HG02973 (cell line): ENCODE measurements around the gene RAP1A.
"Not testable (repeated sequence)": the region's sequence is repeated elsewhere in the genome, so short reads cannot be mapped to it uniquely, and the experiment has no call there.

Experiments
- ATAC-seq: cut with Tn5 transposase; IDR thresholded peaks from one replicate; pipeline ENCODE4 v1.9.1; 2021; ENCODE audit warnings: moderate library complexity; ENCODE audit not compliant: unreplicated experiment

RAP1A gene

DNA sequence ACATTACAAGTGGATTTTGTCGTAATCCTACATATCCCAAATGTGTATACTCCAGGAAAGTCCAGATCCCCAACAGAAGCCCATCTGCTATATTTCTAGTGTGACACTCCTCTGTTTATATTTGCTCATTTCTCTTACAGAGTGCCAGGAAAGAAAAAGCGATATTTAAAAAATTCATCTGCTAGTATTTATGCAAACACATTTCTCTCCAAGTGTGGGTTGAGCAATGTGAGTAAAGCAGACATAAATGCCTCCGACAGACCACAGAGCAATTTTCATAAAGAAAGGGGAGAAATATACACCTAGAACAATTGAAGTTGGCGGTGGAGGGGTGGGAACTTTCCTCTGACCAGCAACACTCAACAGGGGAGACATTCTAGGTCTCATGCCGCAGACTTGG lies 22.2 kb upstream of the RAP1A start:
- ATAC-seq, result no peak

DNA sequence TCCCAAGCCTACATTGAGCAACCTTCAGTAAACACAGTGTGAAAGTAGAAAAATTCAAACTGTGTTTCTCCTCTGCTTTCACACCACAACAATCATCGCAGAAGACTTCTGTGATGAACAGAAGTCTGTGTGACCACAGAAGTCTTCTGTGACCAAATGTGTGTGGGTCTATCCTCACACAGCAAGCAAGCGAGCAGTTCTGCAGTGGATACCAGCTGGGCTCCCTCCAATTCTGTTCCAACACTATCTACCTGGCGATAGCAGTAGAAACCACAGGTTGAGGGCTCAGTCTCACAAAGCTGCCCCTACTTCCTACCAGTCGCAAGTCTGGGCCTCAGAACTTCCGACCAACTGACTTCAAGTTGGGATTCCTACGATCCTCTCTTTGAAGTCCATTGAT lies 21.0 kb upstream of the RAP1A start:
- peak; percentile 29 for ATAC-seq

DNA sequence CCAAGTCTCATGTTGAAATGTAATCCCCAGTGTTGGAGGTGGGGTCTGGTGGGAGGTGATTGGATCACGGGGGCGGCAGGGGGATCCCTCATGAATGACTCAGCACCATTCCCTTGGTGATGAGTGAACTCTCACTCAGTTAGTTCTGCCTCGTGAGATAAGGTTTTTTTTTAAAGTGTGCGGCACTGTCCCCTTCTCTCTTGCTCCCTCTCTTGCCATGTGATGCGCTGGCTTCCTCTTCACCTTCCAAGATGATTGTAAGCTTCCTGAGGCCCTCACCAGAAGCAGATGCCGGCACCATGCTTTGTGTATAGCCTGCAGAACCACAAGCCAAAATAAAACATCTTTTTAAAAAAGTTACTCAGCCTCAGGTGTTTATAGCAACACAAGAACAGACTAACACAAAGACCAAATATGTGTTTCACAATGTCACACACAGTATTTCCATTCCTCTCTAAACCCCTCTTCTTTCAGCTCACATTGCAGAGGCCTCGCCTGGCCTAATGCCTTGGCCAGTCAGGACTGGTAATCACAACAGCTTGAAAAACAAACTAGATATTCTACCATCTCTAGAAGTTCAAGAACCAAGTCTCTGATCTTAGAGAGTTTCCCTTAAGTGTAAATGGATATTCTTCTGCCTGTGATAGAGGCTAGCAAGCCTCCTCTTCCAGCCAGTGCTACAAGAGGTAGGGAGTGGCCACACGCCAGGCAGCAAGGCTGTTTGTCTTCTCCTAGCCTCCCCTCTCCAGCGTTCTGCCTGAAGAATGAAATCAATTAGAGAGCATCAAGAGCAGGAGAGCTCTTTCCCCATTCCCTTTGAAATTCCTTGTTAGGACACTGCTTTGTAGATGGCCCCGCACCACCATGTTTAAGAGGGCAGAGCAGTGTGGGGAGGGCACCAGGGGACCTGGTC lies 19.6 kb upstream of the RAP1A start:
- ATAC-seq, result no peak

DNA sequence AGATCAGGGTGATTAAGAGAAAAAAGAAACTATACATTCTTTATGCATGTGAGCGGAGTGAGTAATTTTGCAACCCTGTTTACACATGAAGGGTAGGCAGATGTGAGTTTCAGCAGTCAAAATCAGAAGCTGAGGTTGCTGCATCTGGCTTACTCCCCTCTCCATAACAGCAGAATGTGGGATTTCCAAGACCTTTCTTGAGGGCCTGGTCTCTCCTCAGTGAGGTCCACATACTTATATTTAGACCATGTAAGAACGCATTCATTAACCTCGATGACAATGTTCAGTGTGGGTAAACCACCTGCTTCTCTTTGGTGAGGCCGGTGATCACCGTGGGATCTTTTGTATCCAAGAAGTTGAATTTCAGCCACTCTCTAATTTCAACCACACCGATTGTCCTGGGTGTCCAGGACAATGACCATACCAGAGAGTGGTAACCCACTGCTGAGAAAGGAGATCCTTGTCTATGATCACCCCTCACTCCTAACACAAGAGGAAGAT lies 18.7 kb upstream of the RAP1A start:
- ATAC-seq, result peak; percentile 52

DNA sequence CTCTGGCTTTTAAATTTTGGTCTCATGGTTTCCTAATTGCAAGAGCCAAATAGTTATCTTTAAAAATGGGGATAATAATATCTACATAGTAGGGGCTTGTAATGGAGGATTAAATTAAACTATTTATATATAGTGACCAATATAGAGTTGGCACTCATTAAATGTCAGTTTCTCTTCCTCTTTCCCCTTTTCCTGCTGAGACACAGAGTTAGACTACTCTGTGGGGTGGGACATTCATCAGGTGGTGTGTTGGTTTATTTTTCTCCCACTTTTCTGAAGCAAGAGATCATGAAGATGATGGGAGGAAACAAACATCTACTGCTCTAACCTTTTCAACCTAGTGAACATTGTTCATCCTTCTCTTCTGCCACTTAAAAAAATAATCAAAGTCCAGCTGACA lies 17.3 kb upstream of the RAP1A start:
- no peak for ATAC-seq

DNA sequence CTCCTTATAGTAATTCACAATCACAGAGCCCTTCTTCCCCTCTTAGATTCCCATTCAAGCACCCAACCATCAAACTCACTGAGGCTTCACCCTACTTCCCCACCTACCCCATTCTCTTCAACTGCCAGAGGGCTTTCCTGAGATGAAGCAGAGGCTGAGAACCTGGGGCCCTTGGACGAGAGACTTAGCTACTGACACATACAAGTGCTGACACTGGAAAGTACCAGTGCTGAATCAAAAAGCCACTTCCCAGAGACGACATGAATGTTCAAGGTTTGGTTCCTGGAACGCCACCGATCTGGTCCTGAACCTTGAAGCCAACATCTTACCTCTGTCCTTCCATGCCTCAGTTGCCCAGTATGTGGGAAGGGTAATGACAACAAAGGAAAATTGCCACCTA lies 16.6 kb upstream of the RAP1A start:
- no peak for ATAC-seq

DNA sequence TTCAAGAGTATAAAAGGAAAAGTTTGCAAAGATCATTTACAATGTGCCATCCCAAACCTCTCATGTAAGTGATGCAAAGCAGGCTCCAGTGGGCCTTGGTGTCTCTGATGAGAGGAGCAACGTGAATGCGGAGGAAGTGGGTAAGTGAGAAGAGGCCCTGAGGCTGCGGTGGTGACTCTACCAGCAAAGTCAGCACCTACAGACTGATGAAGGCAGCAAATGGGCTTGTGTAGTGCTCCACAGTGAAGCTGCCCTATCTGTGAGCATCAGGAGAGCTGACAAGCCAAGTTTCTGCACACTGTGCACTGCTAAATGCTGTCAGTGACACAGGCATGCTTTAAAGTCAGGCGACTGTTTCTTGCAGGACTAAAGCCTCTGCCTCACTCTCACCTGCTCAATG lies 15.6 kb upstream of the RAP1A start:
- no peak for ATAC-seq

DNA sequence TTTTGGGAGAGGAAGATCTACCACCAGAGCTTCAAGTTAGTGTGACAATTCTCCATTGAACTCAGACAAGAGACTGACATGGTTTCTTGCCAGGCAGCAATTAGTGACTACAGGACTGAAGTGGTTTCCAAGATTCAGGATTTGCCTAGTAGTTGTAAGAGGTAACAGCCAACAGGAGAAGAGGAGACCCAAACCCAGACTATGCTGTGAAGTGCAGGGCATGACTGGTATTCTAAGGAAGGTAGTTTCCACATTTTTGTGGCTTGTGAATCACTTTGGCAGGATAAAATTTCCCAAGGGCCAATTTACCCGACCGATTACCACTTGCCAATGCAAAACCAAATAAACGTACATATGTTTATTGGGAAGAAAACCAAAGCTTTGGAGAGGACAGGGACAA lies 14.7 kb upstream of the RAP1A start:
- no peak for ATAC-seq

DNA sequence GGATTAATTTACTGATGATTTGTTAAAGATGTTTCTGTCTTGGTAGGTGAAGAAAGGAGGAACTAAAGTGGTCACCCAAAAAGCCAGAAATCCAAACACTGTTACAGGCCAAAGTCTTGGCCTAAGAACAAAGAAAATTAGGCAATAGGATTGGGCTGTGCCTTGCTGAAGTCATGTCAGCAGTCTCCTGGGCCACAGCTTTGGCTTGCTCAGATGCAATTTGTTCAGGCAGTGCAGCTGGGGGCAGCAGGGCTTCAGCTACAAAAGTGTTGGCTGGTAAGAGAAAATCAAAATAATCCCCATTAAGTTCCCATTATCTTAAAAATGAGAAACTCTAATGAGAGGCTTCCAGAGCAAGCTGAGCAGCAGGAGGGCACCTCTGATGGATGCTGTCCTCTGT lies 14.0 kb upstream of the RAP1A start:
- ATAC-seq, result no peak

DNA sequence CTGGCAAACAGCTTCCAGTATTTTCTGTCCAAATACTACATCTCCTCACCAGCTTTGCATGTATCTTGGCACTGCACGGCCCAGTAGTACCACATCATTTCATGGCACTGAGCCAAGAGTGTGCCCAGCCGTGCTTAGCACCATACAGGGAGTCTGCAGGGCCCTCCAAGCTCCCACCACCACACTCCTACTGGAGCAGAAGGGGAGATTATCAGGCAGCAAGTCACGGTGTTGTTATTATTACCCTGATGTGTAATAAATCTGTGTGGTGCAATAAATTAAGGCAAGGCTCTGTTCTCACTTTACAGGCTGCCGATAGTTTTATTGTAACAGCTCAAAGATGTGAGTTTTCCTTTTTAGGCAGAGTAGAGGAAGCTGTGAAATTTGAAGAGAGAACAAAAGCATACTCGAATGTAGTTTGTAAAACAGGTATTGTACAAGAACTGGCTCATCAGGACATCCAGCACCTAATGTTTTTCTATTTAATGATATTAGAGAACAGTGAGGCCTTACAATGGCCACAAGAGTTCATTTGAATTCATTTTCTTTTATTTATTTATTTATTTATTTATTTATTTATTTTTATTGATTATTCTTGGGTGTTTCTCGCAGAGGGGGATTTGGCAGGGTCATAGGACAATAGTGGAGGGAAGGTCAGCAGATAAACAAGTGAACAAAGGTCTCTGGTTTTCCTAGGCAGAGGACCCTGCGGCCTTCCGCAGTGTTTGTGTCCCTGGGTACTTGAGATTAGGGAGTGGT lies 13.0 kb upstream of the RAP1A start:
- not testable (repeated sequence) for ATAC-seq

DNA sequence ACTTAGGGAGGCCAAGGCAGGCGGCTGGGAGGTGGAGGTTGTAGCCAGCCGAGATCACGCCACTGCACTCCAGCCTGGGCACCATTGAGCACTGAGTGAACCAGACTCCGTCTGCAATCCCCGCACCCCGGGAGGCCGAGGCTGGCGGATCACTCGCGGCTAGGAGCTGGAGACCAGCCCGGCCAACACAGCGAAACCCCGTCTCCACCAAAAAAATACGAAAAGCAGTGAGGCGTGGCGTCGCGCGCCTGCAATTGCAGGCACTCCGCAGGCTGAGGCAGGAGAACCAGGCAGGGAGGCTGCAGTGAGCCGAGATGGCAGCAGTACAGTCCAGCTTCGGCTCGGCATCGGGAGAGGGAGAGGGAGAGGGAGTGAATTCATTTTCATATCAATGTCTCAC lies 11.1 kb upstream of the RAP1A start:
- ATAC-seq, result not testable (repeated sequence)

DNA sequence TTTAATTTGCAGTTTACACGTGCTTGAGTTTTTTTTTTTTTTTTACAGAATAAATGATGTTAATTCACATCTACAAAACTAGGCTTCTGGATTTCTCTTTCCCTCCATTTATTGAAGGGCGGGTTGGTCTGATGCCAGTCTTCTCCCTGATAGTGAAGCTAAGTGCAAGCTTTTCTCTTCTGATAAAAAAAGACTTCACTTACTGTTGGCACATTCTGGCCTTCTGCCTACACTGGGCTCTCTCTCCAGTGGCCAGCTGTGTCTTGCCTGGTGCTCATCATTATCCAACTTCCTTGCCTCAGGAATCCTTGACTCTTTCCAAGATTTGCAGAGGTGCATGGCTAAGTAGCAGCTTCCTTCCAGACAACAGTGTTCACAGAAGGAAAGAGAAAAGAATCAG lies 7.6 kb upstream of the RAP1A start:
- no peak for ATAC-seq

DNA sequence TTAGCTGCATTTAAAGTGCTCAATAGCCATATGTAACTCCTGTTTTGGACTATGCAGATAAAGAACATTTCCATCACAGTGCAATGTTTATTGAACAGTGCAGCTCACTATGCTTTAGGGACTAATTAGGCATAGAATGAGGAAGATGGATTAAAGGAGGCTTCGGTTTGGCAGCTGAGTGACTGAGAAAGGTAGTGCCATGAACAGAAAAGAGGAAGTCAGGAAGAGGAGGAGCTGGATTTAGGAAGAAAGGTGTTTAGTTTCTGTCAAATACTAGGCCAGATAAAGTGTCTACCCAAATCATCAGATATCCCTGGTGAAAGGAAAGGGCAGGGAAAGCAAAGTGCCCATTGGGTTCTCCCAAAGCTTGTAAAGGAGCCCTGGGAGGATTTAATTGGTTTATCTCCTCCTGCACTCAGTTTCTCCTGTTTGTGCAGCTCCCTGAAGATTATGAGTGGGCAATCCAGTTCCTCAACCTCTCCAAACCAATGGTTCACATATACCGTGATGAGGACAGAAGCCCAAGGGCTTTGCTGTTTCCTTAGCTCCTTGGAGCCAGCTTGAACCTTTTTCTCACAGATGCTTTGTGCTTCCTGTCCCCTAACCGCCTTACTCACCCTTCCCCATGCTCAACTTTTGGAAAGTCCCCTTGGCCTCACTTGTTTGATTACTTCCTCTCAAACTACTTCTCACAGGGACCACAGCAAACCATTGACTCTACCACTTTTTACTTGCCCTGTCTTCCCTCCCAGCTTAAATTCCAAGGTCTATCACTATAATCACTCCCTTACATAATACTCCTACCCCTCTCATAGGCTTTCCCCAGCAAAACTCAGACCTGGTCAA lies 3.5 kb upstream of the RAP1A start:
- ATAC-seq, result peak; percentile 50

DNA sequence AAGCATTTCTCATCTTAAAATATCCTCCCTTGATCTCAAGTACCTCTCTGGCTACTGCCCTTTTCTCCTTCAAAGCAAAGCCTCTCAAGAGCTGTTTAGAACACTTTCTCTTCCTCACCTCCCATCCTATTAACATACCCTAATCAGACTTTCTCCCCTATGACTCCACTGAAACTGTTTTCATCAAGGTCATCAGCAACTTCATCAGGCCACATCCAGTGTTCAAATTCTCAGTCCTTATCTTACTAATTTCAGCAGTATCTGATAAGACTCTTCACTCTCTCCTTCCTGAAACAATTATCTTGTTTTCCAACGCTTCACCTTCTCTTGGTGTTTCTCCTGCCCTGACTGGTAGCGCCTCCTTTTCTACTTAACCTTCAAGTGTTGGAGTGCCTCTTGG lies 1.5 kb upstream of the RAP1A start:
- no peak for ATAC-seq

DNA sequence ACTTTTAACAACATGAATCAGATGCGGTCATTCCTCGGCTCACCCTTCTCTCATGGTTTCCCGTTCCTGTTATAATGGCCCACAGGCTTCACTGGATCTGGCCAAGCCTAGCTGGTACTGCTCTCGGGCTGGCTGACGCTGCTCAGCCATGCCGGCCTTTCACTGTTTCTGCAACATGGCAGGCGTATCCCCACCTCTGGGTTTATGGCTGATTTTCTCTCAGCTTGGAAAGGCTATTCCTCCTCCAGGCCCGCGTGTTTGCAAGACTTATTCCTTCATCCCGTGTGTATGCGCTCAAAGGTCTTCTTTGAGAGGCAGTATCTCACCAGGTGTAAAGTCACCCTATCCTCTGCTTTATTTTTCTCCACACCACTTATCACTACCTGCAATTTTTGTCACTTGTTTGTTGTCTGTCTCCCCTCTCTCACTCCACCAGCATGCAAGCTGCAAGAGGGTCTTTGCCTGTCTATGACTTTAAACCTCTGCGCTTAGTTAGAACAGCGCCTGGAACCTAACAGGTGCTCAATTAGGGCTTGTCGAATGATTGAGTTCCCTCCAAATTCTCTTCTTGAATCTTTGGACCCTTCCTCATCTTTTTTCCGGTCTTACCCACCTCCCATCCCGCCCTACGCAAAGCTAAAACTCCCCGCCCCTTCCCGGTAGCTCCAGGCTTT lies 491 bp upstream of the RAP1A start:
- ATAC-seq, result peak; percentile 0

DNA sequence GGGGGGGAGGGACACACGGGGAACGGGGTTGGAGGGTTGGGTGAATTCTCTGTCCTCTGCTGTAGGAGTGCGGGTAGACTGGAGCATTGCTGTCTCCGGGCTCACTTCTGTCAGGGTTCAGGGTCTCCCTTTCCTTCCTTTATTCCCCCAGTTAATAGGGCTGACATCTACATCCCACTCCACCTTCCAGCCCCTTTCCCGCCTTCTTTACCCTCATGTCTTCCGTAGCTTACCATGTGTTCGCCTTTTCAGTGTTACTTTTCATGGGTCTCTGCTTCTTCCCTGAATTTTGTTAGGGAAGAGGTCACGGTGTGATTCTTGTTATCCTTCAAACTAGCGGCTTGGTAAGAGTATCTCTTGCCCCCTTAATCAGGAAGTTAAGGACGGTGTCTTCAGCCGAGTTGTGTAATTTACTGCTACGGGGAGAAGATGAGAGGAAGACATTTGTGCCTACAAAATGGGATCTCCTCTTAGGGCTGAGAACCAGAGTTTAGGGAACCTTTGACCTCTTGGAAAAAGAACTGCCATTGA lies 917 bp downstream of the RAP1A start:
- ATAC-seq, result no peak

DNA sequence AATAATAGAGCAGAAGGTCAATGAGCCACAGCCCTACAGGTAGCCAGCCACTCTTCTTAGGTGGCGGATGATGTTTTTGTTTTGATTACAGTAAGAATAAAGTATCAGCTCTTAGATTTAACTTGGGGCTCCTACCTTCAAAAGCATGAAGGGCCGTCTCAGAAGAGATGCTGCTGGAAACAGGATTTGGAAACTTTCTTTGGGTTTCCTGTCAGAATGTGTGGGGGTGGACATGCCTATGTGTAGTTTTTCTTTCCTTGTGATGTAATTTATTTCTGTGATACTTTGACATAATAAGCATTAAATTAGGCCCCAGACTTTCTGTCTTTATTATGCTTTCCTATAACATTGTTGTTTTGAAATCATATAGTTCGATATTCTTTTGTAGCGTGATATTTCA lies 1.5 kb downstream of the RAP1A start:
- ATAC-seq, result no peak

DNA sequence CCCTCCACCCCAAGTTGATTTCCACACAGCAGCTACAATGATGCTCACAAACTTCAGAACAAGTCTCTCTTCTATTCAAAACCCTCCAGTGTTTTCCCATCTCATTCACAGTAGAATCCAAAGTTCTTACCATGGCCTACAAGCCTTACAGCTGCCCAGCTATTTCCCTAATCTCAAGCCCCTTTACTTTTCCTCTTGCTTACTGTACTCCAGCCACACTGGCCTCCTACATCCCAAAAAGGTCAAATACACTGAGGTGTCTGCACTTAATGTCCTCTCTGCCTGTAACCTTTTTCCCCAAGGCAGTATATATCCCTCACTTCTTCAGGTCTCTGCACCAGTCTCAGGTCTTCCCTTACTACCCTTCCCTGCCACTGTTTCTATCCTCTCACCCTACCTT lies 2.6 kb downstream of the RAP1A start:
- no peak for ATAC-seq

DNA sequence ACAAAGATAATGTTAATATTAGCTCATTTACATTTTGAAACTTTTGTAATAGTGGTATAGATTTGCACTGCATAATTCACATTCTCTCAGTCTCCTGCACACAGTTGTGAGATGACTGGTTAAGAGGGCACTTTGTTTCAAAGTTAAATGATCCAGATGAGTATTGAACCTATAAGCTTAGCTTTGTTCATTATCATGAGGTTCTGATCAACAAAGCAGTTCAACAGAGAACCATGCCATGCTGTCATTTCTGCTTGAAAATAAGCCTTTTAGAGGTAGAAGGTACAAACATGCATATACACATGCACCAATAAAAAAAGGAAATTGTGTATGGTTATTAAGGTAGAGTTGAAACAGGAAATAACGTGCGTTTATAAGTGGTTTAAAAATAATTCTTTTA lies 4.8 kb downstream of the RAP1A start:
- no peak for ATAC-seq

DNA sequence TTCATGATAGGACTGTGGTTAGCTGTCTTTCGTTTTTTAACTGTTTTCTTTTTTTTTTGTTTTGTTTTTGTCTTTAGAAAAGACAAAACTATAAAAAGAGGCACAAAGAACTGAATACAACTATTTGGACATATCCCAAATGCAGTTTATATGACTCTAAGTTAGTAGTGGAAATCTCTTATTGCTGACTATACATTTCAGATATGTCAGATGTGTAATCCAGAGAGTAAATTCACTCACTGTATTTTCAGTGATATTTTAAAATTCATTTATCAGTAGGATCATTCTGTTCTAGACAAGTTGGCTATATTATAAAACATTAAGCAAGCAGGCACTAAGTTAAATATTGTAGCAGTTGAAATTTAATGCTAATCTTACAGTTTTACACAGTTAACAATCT lies 5.7 kb downstream of the RAP1A start:
- no peak for ATAC-seq
